ENCODE measurements around the gene PVALB.

- no peak for TF ChIP-seq TARDBP (IDR thresholded peaks at IDR 0.05)
- TF ChIP-seq FOXM1 (IDR thresholded peaks at IDR 0.05; ENCODE audit: borderline replicate concordance): no peak
- no peak for TF ChIP-seq FOXK2 (IDR thresholded peaks at IDR 0.05)
- no peak for TF ChIP-seq BHLHE40 (IDR thresholded peaks at IDR 0.05; ENCODE audit: borderline replicate concordance)
- no peak for TF ChIP-seq PKNOX1 (IDR thresholded peaks at IDR 0.05)
- no peak for TF ChIP-seq SUZ12 (IDR thresholded peaks at IDR 0.05)
These were observed 2.0 kb downstream of the PVALB start for GRCh38 chr22:36814801-36815200.
